Pons (tissue), 1 donor: Measurements from ENCODE around the gene CAMK2G.
"Not testable (repeated sequence)": the region's sequence is repeated elsewhere in the genome, so short reads cannot be mapped to it uniquely, and the experiment has no call there.

Experiments
- DNase-seq: peaks from one replicate; pipeline ENCODE4 v3.0.0-alpha.2; 2016; ENCODE audit warnings: low spot score

The CAMK2G gene

DNA sequence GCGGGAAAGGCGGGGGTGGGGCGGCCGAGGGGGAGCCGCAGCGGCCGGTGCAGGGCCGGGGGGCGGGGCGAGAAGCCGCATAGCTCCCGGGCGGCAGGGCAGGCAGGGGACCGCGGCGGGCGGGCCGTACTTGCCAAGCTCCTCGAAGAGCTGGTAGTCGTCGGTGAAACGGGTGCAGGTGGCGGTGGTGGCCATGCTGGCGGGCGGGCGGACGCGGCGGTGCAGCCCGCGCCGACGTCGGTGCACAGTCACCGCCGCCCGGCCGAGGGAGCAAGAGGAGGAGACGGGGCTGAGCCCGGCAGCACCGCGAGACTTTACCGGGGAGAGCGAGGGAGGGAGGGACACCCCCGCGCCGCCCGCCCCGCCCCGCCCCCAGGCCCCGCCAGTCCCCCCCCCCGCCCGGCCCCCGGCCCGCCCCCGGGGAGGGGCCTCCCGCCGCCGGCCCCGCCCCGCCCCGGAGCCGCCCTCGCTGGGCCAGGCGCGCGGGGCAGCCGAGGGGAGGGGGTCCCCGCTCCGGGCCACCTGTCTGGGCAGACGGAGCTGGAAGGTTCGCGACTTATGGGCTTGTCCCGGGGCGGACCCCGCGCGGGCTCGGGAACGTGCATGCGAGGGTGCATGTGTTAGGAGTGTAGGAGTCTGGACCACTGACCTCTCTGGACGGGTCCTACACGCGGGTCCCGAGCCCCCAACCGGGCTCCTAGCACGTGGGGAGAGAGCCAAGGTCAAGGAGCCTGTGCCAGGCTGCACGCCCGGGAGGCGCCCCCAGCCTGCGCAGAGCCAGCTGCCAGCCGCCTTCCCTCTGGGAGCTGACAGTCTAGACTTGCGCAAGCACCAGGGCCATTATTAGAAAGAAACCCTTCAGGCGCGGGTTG is at the start of gene CAMK2G:
Gene CAMK2G, minus strand, starts transcription at position 289 of the 872 bp plus-strand sequence. Its CDS starts 94 bp downstream, at position 195.
- DNase-seq, result peak; percentile 51

- DNase-seq, result no peak
Observed at GRCh38 chr10:73922864-73923133, 48.4 kb upstream of the CAMK2G start.

DNA sequence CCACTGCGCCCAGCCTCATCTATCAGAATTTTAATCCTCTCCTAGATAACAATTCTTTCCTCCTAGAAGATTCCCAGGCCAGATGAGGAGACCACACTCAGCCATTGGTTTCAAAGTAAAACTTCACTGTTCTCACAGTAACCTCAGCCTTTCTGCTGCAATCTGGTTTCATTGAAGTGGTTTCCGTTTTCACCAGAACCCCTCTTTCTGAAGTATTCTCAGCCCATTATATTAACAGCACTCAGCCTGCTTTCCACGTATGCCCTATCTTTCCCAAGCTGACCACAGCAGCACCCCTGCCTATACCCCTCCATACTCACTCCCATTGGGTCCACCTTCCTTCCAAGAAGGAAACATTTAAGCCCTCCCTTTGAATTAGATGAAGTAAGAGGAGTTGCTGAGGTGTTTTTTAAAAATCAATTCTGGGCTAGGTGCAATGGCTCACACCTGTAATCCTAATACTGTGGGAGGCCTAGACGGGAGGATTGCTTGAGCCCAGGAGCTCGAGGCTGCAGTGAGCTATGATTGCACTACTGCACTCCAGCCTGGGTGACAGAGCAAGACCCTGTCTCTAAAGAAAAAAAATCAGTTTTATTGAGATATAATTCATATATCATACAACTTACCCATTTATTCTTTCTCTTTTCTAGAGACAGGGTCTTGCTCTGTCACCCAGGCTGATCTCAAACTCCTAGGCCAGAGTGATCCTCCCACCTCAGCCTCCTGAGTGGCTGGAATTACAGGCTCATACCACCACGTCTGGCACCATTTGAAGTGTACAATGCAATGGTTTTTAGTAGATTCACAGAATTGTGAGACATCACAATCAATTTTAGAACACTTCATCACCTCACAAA is 47.9 kb upstream of the CAMK2G start:
- DNase-seq, result no peak

DNA sequence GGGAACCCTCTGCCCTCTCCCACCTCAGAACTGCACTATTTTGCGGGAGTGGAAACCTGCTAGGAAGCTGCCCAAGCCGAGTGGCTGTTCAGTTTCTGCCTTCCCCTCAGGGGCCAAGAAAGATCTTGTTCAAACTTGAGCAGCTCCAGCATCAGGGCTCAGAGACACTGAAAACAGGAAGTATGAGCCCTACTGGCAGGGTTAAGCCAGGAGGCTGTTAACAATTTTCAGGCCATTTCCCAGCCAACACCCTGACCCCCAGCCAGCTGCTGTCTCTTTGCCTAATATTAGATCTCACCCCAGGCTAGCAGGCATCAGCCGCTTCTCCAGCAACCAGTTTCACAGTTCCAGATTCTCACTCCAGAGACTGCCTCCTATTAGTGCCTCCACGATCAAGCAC is 45.7 kb upstream of the CAMK2G start:
- peak; percentile 52 for DNase-seq

GRCh38 chr10:73919481-73919880 is 45.1 kb upstream of the CAMK2G start:
- DNase-seq, result not testable (repeated sequence)

DNA sequence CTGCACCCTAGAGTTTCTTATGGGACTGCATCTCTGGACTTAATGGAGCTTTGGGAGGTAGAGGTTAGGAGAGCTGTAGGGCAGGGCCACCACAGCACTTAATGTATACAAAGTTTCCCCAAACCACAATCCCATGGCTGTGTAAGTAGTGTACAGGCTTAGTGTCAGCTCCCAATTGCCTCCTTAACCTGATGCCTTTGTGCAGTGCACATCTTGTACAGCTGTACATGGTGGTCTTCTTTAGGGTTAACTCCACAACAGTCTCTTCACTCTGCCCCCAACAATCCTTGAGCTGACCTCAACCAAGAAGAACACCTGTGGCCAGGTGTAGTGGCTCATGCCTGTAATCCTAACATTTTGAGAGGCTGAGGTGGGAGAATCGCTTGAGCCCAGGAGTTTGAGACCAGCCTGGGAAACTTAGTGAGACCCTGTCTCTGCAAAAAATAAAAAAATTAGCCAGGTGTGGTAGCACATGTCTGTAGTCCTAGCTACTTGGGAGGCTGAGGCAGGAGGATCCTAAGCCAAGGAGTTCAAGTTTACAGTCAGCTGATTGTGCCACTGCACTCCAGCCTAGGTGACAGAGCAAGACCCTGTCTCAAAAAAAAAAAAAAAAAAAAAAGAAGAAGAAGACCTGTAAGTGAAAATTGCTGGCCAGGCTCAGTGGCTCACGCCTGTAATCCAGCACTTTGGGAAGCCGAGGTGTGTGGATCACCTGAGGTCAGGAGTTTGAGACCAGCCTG is 43.4 kb upstream of the CAMK2G start:
- DNase-seq, result no peak

DNA sequence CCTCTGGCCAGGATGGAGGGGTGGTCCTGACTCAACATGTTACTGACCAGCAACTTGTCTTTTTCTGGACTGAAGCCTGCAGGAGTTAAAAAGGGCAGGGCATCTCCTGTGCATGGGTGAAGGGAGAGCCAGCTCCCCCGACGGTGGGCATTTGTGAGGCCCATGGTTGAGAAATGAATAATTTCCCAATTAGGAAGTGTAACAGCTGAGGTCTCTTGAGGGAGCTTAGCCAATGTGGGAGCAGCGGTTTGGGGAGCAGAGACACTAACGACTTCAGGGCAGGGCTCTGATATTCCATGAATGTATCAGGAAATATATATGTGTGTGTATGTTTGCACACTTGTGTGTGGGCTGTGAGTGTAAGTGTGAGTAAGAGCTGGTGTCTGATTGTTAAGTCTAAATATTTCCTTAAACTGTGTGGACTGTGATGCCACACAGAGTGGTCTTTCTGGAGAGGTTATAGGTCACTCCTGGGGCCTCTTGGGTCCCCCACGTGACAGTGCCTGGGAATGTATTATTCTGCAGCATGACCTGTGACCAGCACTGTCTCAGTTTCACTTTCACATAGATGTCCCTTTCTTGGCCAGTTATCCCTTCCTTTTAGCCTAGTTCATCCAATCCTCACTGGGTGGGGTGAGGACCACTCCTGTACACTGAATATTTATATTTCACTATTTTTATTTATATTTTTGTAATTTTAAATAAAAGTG is 42.6 kb upstream of the CAMK2G start:
- DNase-seq, result no peak

DNA sequence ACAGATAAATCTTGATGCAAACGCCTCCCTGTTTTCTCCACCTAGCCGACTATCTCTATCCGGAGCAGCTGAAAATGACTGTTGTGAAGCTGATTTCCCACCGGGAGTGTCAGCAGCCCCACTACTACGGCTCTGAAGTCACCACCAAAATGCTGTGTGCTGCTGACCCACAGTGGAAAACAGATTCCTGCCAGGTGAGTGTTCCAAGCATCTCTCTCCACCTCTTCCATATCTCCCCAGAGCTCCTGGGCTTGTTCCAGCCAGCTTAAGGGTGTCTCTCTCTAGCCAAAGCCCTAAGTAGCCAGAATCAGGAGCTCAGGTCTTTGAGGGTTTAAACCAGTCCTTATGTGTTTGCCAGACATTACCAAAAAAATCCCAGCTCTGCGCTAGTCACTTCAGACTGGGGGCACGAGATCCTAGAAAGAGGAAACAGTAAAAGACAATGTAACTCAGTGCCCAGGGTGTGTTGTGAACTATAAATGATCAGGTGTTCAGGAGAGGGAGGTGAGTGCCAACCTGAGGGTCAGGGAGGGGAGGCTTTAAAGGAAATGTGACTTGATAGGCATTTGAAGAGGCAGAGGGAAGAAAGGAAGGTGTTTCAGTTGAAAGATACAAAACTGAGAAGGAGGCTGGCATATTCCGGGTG is 41.0 kb upstream of the CAMK2G start:
- no peak for DNase-seq

DNA sequence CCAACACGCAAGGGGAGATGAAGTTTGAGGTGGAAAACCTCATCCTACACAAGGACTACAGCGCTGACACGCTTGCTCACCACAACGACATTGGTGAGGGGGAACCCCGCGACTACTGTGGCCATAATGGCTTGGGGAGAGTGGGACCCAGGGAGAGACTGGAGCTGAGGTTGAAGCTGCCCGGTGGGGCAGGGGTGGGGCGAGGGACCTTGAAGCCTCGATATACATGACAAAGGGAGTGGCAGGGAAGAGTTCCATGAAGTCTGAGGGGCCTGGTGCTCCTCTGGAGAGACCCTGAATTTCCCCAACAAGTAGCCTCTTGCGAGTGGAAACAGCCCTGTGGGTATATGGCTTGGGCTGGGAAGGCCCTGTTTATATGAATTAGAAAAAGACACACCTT is 39.7 kb upstream of the CAMK2G start:
- no peak for DNase-seq

GRCh38 chr10:73911553-73912004 is 37.2 kb upstream of the CAMK2G start:
- DNase-seq, result no peak

DNA sequence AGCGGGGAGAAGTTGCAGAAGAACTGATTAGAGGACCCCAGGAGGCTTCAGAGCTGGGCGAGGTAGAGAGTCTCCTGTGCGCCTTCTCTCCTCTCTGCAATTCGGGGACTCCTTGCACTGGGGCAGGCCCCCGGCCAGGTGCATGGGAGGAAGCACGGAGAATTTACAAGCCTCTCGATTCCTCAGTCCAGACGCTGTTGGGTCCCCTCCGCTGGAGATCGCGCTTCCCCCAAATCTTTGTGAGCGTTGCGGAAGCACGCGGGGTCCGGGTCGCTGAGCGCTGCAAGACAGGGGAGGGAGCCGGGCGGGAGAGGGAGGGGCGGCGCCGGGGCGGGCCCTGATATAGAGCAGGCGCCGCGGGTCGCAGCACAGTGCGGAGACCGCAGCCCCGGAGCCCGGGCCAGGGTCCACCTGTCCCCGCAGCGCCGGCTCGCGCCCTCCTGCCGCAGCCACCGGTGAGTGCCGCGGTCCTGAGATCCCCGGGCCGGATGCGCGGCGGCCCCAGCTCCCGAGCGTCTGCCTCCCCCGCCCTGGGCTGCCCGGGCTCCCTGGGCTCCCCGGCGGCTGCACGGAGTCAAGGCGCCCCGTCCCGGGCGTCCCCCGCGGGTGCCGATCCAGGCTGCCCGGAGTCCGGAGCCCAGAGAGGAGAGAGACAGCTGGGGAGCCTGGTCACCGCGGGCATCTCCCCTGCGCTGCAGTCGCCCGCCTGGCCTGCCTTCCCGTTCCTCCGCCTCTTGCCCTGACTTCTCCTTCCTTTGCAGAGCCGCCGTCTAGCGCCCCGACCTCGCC is 36.6 kb upstream of the CAMK2G start, which contains the start of gene PLAU:
Gene PLAU, plus strand, starts transcription at position 369 of the 789 bp plus-strand sequence. CDS start 424 bp downstream, outside the sequence.
- DNase-seq, result no peak

- no peak for DNase-seq
Observed at GRCh38 chr10:73910401-73910763, 36.0 kb upstream of the CAMK2G start.

DNA sequence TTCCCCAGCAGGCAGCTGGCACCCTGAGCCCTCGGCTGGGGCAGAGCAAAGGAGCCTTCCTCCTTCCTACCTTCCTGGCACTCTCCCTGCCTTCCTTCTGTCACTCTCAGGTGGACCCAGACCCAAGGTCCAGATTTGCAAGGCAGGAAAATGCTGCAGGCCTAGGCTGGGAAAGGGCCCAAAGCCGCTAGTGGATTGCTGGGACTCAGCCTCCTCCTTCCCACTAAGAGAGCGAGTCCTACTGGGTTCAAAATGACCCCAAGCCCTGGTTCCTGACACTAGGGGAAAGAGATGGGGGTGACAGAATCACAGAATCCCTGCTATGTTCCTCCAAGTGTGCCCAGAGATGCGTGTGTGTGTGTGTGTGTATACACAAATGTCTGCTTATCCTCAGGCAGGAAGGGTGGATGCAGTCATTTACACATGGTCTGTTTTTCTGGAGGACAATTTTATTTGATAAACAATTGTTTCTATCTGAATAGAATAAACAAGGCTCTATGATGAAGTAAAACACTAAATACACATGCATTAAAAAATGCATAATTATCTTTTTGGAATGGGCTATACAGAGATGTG is 35.3 kb upstream of the CAMK2G start:
- DNase-seq, result no peak

GRCh38 chr10:73908853-73909539 is 34.6 kb upstream of the CAMK2G start:
- DNase-seq, result peak; percentile 39

- peak; percentile 42 for DNase-seq
Observed at GRCh38 chr10:73907841-73908517, 33.6 kb upstream of the CAMK2G start.

- no peak for DNase-seq
Observed at GRCh38 chr10:73906524-73907447, 32.4 kb upstream of the CAMK2G start.

GRCh38 chr10:73905256-73906020 is 31.1 kb upstream of the CAMK2G start:
- DNase-seq, result no peak
